Umbilical cord (tissue), 2 donors: ENCODE results near the gene PRKAG2. TPM values are rescaled to one million over a fixed set of nuclear protein-coding genes. Genes with fewer than 3 reads are reported as not detected.
"Not testable (repeated sequence)": the region's sequence is repeated elsewhere in the genome, so short reads cannot be mapped to it uniquely, and the experiment has no call there.

Source experiments
- DNase-seq: peaks from one replicate; pipeline ENCODE4 v3.0.0-alpha.2; 2015; ENCODE audit warnings: low spot score
- total RNA-seq: library from RNA; depleted of rRNA; stranded (reverse); fragments of >200 nt; gene quantifications from one replicate; pipeline ENCODE4 v1.2.3, GENCODE V29; 2014; ENCODE audit warnings: low replicate concordance; ENCODE audit not compliant: insufficient read depth

The PRKAG2 gene
- total RNA-seq, 1 donor from 2014 or later, result 71.7 TPM

- DNase-seq, result no peak
Observed at GRCh38 chr7:151885202-151885580, 8.3 kb upstream of the PRKAG2 start.

- no peak for DNase-seq
Observed at GRCh38 chr7:151884312-151885201, 7.6 kb upstream of the PRKAG2 start.

GRCh38 chr7:151883857-151884256 is 6.9 kb upstream of the PRKAG2 start:
- DNase-seq, result no peak

- DNase-seq, result no peak
Observed at GRCh38 chr7:151882734-151883133, 5.8 kb upstream of the PRKAG2 start.

GRCh38 chr7:151880688-151881087 is 3.8 kb upstream of the PRKAG2 start:
- DNase-seq, result no peak

- DNase-seq, result no peak
Observed at GRCh38 chr7:151877911-151878835, 1.3 kb upstream of the PRKAG2 start.

GRCh38 chr7:151875942-151876898 is 695 bp downstream of the PRKAG2 start:
- DNase-seq, result peak; percentile 73

- not testable (repeated sequence) for DNase-seq
Observed at GRCh38 chr7:151874479-151874878, 2.4 kb downstream of the PRKAG2 start.

- DNase-seq, result no peak
Observed at GRCh38 chr7:151873402-151873965, 3.4 kb downstream of the PRKAG2 start.

- no peak for DNase-seq
Observed at GRCh38 chr7:151872531-151873401, 4.1 kb downstream of the PRKAG2 start.

- no peak for DNase-seq
Observed at GRCh38 chr7:151871904-151872303, 5.0 kb downstream of the PRKAG2 start.

- no peak for DNase-seq
Observed at GRCh38 chr7:151871189-151871735, 5.7 kb downstream of the PRKAG2 start.

GRCh38 chr7:151869968-151870918 is 6.7 kb downstream of the PRKAG2 start:
- DNase-seq, result no peak

GRCh38 chr7:151869455-151869854 is 7.5 kb downstream of the PRKAG2 start:
- DNase-seq, result no peak

- DNase-seq, result no peak
Observed at GRCh38 chr7:151869109-151869428, 7.8 kb downstream of the PRKAG2 start.

GRCh38 chr7:151868396-151869108 is 8.4 kb downstream of the PRKAG2 start:
- no peak for DNase-seq

- no peak for DNase-seq
Observed at GRCh38 chr7:151867912-151868311, 9.0 kb downstream of the PRKAG2 start.
